Astrocyte (in vitro differentiated cells and primary cell): ENCODE measurements around the gene ETV6. TPM values are rescaled to one million over a fixed set of nuclear protein-coding genes. Genes with fewer than 3 reads are reported as not detected.

ENCODE experiments used
- DNase-seq: peaks from one replicate; pipeline ENCODE4 v3.0.0-alpha.2; 2010; ENCODE audit warnings: low read depth
- FAIRE-seq: peaks from 2 replicates; lab custom pipeline; 2011; peaks lifted over from hg19 to GRCh38; lab: Jason Lieb, UNC
- H2AFZ ChIP-seq: 2 replicates; pipeline ENCODE4 v1.6.0; 2012; ENCODE audit warnings: low read depth, low read length, inconsistent platforms
- H3K27ac ChIP-seq: 2 replicates; pipeline ENCODE4 v1.5.1; 2011; ENCODE audit warnings: low read depth, low read length, inconsistent platforms
- H3K27me3 ChIP-seq: 2 replicates; pipeline ENCODE4 v1.6.0; 2011; ENCODE audit warnings: low read length, inconsistent platforms; ENCODE audit not compliant: insufficient read depth
- H3K36me3 ChIP-seq: 2 replicates; pipeline ENCODE4 v1.5.1; 2011; ENCODE audit warnings: low read length, inconsistent platforms; ENCODE audit not compliant: insufficient read depth
- H3K4me1 ChIP-seq: 2 replicates; pipeline ENCODE4 v1.5.1; 2011; ENCODE audit warnings: low read length, inconsistent platforms; ENCODE audit not compliant: insufficient read depth
- H3K4me2 ChIP-seq: 2 replicates; pipeline ENCODE4 v1.6.0; 2012; ENCODE audit warnings: low read length, inconsistent platforms
- H3K4me3 ChIP-seq: 2 replicates; pipeline ENCODE4 v1.5.1; 2011; ENCODE audit warnings: low read depth, mild to moderate bottlenecking, low read length, inconsistent platforms; ENCODE audit not compliant: insufficient read depth
- H3K79me2 ChIP-seq: 2 replicates; pipeline ENCODE4 v1.6.0; 2012; ENCODE audit warnings: mild to moderate bottlenecking, low read length, inconsistent platforms; ENCODE audit not compliant: insufficient read depth
- H3K9ac ChIP-seq: 2 replicates; pipeline ENCODE4 v1.6.0; 2012; ENCODE audit warnings: mild to moderate bottlenecking, low read length, inconsistent platforms
- H3K9me3 ChIP-seq: 2 replicates; pipeline ENCODE4 v1.5.1; 2012; ENCODE audit warnings: low read depth, mild to moderate bottlenecking, low read length, inconsistent platforms; ENCODE audit not compliant: insufficient read depth
- H4K20me1 ChIP-seq: 2 replicates; pipeline ENCODE4 v1.6.0; 2012; ENCODE audit warnings: low read length, inconsistent platforms; ENCODE audit not compliant: insufficient read depth
- H3K27ac Mint-ChIP-seq: one replicate; pipeline ENCODE4 v1.8.0; 2021; ENCODE audit warnings: mild to moderate bottlenecking, mixed read lengths; ENCODE audit not compliant: unreplicated experiment
- H3K27me3 Mint-ChIP-seq: one replicate; pipeline ENCODE4 v1.8.0; 2021; ENCODE audit warnings: low read depth, mixed read lengths; ENCODE audit not compliant: unreplicated experiment
- H3K36me3 Mint-ChIP-seq: one replicate; pipeline ENCODE4 v1.8.0; 2021; ENCODE audit warnings: low read depth, mixed read lengths; ENCODE audit not compliant: unreplicated experiment
- H3K4me1 Mint-ChIP-seq: one replicate; pipeline ENCODE4 v1.8.0; 2021; ENCODE audit warnings: low read depth, mixed read lengths; ENCODE audit not compliant: unreplicated experiment
- H3K4me3 Mint-ChIP-seq: one replicate; pipeline ENCODE4 v1.8.0; 2021; ENCODE audit warnings: mild to moderate bottlenecking, moderate library complexity, mixed read lengths; ENCODE audit not compliant: unreplicated experiment
- H3K9me3 Mint-ChIP-seq: one replicate; pipeline ENCODE4 v1.8.0; 2021; ENCODE audit warnings: mild to moderate bottlenecking, mixed read lengths; ENCODE audit not compliant: unreplicated experiment
- CTCF ChIP-seq: IDR thresholded peaks from 2 replicates; pipeline ENCODE4 v1.5.1; 2011; ENCODE audit warnings: low read depth, mild to moderate bottlenecking, inconsistent platforms, low read length, moderate library complexity; ENCODE audit not compliant: insufficient read depth
- EZH2 ChIP-seq: IDR thresholded peaks from 2 replicates; pipeline ENCODE4 v1.6.1; 2012; ENCODE audit warnings: mild to moderate bottlenecking, low read length, inconsistent platforms; ENCODE audit not compliant: insufficient read depth
- total RNA-seq: library from RNA; stranded (reverse); gene quantifications from 2 replicates; pipeline ENCODE4 v1.2.1, GENCODE V29; 2021

Gene ETV6
- total RNA-seq, 1 donor from 2014 or later = 41.2 TPM

- Histone ChIP-seq H3K9ac (no peak overlapping the region), H3K79me2 (peaks cover 62% of the 10 kb centered on the region), H3K27ac (no peak overlapping the region), H3K4me1 (peaks cover 13% of the 10 kb centered on the region), H3K9me3 (no peaks in the 10 kb centered on the region), H3K4me3 (no peak overlapping the region), H4K20me1 (peaks cover 24% of the 10 kb centered on the region), H2AFZ (no peak overlapping the region), H3K4me2 (no peak overlapping the region), H3K36me3 (peaks cover 6% of the 10 kb centered on the region), H3K27me3 (no peaks in the 10 kb centered on the region)
- Mint-ChIP-seq H3K36me3 (peaks cover 12% of the 10 kb centered on the region), H3K4me1 (peaks cover 35% of the 10 kb centered on the region), H3K9me3 (no peaks in the 10 kb centered on the region), H3K27ac (no peak overlapping the region), H3K27me3 (no peaks in the 10 kb centered on the region), H3K4me3 (no peak overlapping the region)
- DNase-seq (no peak), FAIRE-seq (no peak)
- TF ChIP-seq EZH2 (no peak), CTCF (no peak)
These were observed 100.6 kb downstream of the ETV6 start for GRCh38 chr12:11749943-11750690.

- Histone ChIP-seq H3K36me3 (peaks cover 6% of the 10 kb centered on the region), H2AFZ (no peak overlapping the region), H3K79me2 (peaks cover 49% of the 10 kb centered on the region), H3K4me3 (no peak overlapping the region), H3K27me3 (no peaks in the 10 kb centered on the region), H3K27ac (no peak overlapping the region), H4K20me1 (peaks cover 11% of the 10 kb centered on the region), H3K4me1 (peaks cover 8% of the 10 kb centered on the region), H3K4me2 (no peak overlapping the region), H3K9ac (no peak overlapping the region), H3K9me3 (no peaks in the 10 kb centered on the region)
- peaks cover 32% of the 10 kb centered on the region for H3K4me1 Mint-ChIP-seq
- no peak for TF ChIP-seq EZH2
- TF ChIP-seq CTCF = no peak
- peaks cover 10% of the 10 kb centered on the region for H3K36me3 Mint-ChIP-seq
- H3K4me3 Mint-ChIP-seq = no peak overlapping the region
- no peak overlapping the region for H3K27ac Mint-ChIP-seq
- FAIRE-seq (no peak), DNase-seq (no peak)
- H3K9me3 Mint-ChIP-seq = no peaks in the 10 kb centered on the region
- H3K27me3 Mint-ChIP-seq = no peaks in the 10 kb centered on the region
These were observed 103.1 kb downstream of the ETV6 start for GRCh38 chr12:11752403-11753149.
